ENCODE measurements around the gene RAB11FIP4.

Gene RAB11FIP4

GRCh38 chr17:31459716-31460115 is 68.2 kb downstream of the RAB11FIP4 start:
- no peak for DNase-seq (ENCODE audit: low read depth in 2 of 2)

DNA sequence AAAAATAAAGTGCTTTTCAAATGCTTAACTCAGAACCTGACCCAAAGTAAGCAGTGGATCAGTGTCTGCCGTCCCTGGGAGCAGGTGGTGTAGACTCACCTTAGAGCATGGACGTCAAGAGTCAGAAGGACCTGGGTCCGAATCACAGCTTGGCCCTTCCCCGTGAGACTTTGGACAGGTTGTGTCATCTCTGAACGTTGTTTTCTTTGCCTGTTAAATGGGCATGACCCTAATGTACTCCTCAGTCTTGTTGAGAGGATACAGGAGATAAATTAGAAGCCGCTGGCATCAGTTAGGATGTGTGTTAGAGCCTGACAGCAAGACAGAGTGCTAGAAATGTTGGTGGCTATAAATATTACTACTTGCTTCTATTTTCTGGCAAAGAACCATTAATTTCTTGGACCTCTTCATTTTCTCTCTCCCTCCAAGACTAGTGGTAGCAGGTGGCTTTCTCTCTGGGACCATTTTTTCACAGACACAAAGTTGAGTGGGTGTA is 68.8 kb downstream of the RAB11FIP4 start:
- no peak for DNase-seq (ENCODE audit: low read depth in 2 of 2)

- no peak for DNase-seq (ENCODE audit: low read depth in 2 of 2)
These were observed 69.8 kb downstream of the RAB11FIP4 start for GRCh38 chr17:31461227-31461810.

- no peak for DNase-seq (ENCODE audit: low read depth in 2 of 2)
These were observed 70.8 kb downstream of the RAB11FIP4 start for GRCh38 chr17:31462261-31462660.

DNA sequence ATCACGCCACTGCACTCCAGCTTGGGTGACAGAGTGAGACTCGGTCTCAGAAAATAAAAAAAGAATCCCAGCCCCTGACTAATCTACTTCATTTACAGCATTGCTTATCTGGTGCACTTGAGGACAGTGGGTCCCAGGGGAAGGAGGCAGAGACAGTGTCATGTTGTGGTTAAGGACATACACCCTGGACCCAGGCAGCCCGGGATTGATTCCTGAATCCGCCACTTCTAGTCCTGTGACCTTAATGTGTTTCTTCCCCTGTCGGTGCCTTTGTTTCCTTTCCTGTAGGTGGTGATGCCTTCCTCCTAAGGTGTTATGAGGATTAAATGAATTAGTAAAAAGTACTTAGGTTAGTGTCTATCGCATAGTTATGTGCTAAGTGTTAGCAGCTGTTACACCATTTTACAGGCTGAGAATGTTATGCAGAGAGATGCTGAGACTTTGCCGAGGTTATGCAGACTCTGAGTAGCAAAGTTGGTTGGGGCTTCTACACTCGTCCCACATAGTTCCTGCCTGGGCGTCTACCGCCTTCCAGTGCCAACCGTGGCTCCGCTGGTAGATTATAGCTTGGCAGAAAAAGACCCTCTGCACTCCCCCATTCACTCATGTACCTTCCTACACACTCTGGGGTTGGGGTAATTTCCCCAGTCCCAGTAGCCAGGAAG is 74.8 kb downstream of the RAB11FIP4 start:
- no peak for DNase-seq (ENCODE audit: low read depth in 2 of 2)

DNA sequence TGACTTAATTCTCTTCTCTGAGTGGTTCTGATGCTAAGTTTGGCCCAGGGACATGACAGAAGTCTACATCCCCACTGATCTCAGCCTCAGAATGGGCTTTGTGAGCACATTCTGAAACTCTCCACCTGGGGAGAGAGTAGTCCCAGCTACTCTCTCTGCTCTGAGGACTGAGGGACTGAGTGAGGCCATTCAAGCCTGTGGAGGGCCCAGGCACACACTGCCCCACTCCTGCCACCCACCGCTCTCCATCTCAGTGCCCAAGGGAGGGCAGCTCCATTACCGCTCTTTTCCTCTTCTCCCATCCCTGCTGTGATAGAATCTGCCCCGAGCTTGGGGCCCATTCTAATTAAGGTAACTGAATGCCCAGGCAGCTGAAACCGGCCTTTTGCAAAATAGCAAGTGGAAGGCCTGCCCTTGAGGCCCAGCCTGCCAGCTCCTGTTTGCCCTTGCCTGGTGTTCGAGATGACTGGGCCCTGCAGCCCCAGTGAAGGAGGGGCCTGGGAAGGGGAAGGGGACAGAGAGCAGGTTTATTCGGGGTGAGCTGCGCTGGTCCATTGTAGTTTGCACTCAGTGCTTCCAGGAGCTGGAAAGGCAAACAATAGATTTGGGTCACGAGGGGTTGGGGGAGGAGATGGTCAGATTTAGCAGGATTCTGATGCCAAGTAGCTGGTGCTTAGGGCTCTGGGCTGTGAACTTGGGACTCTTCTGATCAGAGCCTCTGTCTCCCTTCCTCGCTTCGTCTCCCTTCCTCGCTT is 76.2 kb downstream of the RAB11FIP4 start:
- no peak for DNase-seq (ENCODE audit: low read depth in 2 of 2)

DNA sequence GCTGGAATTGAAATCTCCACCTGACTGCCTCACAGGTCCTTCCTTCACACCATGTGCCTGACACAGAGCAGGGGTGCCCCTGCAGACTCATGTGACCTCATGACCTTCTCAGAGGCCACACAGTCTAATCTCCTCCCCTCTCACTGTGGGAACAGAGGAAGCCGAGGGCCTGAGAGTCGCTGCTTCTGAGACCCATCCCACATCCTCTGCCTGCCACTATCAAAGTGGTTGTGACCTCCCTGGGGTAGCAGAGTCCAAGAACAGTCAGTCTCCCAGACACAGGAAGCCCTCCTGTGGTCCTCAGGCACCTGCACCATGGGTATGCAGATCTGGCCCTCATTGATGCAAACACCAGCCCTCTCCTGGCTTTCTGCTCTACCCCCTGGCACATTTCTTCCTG is 78.5 kb downstream of the RAB11FIP4 start:
- no peak for DNase-seq (ENCODE audit: low read depth in 2 of 2)

DNA sequence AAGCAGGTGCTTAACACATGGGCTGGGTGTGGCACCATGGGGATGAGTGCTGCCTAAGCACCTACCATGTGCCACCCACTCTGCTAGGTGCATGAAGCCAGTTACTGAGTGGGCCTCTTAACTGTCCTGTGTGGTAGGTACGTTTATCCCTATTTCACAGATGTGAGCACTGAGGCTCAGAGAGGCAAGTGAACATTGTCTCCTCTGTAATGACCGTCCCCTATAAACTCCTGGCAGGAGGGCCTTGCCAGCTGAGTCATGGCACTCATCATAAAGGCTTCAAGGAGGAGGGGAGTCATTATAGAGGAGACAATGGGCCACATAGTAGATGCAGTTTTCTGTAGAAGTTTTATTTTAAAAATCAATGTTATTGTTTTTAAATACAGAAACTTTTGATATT is 79.1 kb downstream of the RAB11FIP4 start:
- DNase-seq (ENCODE audit: low read depth in 2 of 2): no peak

DNA sequence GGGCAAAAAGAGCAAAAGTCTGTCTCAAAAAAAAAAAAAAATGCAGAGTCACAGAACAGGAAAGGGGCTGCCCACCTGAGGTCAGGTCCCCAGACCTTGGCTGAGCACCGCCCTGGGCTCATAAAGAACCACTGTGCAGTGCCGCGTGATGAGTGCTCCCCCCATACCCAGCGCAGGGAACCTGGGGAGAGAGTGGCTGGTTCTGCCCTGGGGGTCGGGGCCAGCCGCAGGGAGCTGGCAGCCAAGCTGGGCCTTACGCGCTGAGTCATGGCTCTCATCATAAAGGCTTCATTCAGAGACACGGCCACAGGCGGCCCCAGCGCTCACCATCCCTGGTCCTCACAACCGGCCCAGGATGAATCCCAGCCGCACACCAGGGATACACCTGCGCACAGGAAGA is 80.7 kb downstream of the RAB11FIP4 start:
- DNase-seq (ENCODE audit: low read depth in 2 of 2): no peak

- no peak for DNase-seq (ENCODE audit: low read depth in 2 of 2)
These were observed 84.1 kb downstream of the RAB11FIP4 start for GRCh38 chr17:31475378-31476162.

DNA sequence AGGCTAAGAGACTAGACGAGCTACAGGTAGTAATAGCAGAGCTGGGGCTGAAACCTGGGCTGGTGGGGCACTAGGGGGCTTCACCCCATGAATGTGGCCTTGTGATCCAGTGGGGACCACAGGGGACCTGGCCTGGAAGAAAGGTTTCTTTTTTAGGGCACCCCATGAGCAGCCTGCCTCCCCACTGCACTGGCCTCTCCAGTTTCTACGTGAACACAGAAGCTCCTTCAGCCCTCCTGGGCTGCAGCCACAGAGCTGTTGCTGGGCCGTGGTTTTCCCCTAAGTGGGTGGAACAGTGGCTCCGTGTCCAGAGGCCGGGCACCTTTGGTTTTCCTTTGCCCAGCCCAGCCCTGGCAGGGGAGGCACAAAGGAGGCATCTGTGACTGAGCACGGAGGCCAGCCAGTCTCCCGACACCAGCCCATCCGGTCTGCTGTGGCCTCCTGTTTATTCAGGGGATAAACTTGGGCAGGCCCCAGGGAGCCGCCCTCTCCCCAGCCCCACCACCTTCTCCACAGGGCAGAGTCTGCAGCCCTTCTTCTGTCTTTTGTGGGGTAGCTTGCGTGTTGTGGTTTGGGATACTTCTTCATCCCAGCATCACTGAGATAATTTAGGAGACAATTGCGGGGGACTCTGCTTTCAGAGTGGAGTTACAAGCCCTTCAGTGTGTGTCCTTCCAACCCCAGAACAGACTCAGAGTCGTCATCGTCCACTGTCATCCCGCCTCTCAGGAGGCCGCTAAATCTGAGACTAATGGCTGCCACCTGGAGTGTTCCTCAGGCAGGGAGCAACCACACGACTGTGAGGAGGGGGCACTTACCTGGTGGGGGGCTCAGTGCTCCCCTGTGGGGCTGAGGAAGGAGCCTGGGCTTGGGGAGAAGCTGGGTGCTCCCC is 85.3 kb downstream of the RAB11FIP4 start:
- DNase-seq (ENCODE audit: low read depth in 2 of 2): no peak

DNA sequence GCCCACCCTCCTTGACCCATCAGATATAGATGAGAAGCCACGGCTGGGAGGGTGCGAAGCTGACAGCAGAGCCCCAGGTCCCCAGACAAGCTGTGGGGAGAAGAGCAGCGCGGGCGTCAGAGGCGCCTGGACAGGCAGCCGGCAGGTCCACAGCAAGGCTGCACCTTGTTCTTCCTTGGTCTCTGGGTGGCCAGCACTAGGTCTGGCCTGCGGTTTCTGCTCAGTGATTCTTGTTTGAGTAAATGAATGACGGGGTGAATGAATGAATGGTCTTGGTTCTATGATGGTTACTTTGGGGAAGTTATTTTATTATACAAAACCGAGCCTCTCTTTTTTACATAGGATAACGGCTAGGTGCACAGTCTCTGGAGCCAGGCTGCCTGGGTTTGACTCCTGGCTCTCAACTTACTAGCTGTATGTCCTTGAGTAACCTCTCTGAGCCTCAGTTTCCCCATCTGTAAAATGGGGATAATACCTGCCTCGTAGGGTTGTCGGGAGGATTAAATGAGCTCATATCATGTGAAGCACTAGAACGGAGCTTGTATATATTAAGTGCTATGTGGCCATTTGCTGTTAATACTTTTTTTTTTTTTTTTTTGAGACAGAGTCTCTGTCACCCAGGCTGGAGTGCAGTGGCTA is 86.1 kb downstream of the RAB11FIP4 start:
- no peak for DNase-seq (ENCODE audit: low read depth in 2 of 2)

- no peak for DNase-seq (ENCODE audit: low read depth in 2 of 2)
These were observed 87.6 kb downstream of the RAB11FIP4 start for GRCh38 chr17:31479062-31479408.

GRCh38 chr17:31479524-31479923 is 88.0 kb downstream of the RAB11FIP4 start:
- no peak for DNase-seq (ENCODE audit: low read depth in 2 of 2)

- DNase-seq (ENCODE audit: low read depth in 2 of 2): no peak
These were observed 88.6 kb downstream of the RAB11FIP4 start for GRCh38 chr17:31480067-31480466.

- DNase-seq (ENCODE audit: low read depth in 2 of 2): no peak
These were observed 89.7 kb downstream of the RAB11FIP4 start for GRCh38 chr17:31480904-31481782.

DNA sequence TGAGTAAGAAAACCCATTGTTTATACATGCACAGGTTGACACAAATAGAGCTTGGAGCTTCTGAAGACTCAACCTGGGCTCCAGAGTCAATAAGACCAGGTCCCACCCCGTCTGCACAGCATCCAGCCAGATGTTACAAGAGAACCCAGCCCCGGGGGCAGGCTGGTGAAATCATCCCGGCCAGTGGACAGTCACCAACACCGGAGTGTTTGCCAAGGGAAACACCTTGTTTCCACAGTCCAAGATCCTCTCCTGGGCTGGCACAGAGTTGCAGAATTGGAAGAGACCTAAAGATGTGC is 90.3 kb downstream of the RAB11FIP4 start:
- no peak for DNase-seq (ENCODE audit: low read depth in 2 of 2)

DNA sequence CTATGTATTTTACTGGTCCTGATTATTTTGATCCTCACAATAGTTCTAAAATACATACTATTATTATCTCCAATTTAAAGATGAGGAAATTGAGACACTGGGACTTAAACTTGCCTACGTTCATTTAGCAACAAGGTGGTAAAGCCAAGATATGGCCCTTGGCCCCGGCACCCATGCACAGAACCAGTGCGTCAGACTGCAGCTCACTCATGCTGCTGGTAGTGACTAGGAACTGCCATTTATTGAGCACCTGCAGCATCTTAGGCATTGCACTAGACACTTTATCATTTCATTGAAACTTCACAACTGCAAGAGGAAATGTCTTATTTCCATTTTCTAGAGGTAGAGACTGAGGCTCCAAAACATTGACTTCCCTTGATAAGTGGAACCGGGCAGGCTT is 93.3 kb downstream of the RAB11FIP4 start:
- no peak for DNase-seq (ENCODE audit: low read depth in 2 of 2)

- DNase-seq (ENCODE audit: low read depth in 2 of 2): no peak
These were observed 95.0 kb downstream of the RAB11FIP4 start for GRCh38 chr17:31486351-31487062.

Measured in activated CD4-positive, alpha-beta T cell treated with anti-CD3 and anti-CD28 coated beads for 24 hours (primary cell).